ENCODE measurements around the gene LGALS3BP. TPM values are rescaled to one million over a fixed set of nuclear protein-coding genes. Genes with fewer than 3 reads are reported as not detected.
A peak's percentile ranks its signal among the peaks of the same experiment; 100 is the strongest.

The LGALS3BP gene
- total RNA-seq, 2 donors from 2014 or later = 23.3 to 71.4 TPM

- H3K4me1 ChIP-seq (ENCODE audit: control insufficient read depth, insufficient read depth, low read length) = no peaks in the 10 kb centered on the region
Observed at GRCh38 chr17:78944956-78945355, 34.8 kb downstream of the LGALS3BP start.

GRCh38 chr17:78944026-78944425 is 35.7 kb downstream of the LGALS3BP start:
- Histone ChIP-seq H3K27ac (ENCODE audit: low read depth, low read length) (no peak overlapping the region), H3K4me3 (ENCODE audit: low read length) (no peak overlapping the region), H3K9ac (ENCODE audit: extremely low read depth, low read length, poor library complexity, severe bottlenecking) (no peak overlapping the region), H3K27me3 (ENCODE audit: control insufficient read depth, insufficient read depth, low read length, poor library complexity, severe bottlenecking) (no peaks in the 10 kb centered on the region), H3K36me3 (ENCODE audit: control insufficient read depth, insufficient read depth, low read length) (no peaks in the 10 kb centered on the region), H3K4me1 (ENCODE audit: control insufficient read depth, insufficient read depth, low read length) (no peaks in the 10 kb centered on the region), H3K9me3 (ENCODE audit: control insufficient read depth, low read length) (no peaks in the 10 kb centered on the region)
- Mint-ChIP-seq H3K9me3 (no peaks in the 10 kb centered on the region), H3K4me1 (no peaks in the 10 kb centered on the region), H3K27ac (no peak overlapping the region), H3K4me3 (no peak overlapping the region), H3K36me3 (ENCODE audit: low read depth) (no peaks in the 10 kb centered on the region), H3K27me3 (ENCODE audit: insufficient read depth) (no peaks in the 10 kb centered on the region)
- no peak for TF ChIP-seq CTCF (conservative IDR thresholded peaks at IDR 0.05)
- 90% methylated on average over 2 to 7 of the region's 7 CpGs for WGBS, 2 experiments (ENCODE audit: insufficient coverage in 1 of 2, insufficient read length in 1 of 2)
- no peak for DNase-seq

More at GRCh38 chr17:78944956-78945355, 34.8 kb downstream of the LGALS3BP start:
- H3K27ac ChIP-seq (ENCODE audit: low read depth, low read length) = no peak overlapping the region
- Mint-ChIP-seq H3K4me1 (no peaks in the 10 kb centered on the region), H3K27ac (no peak overlapping the region), H3K27me3 (ENCODE audit: insufficient read depth) (no peaks in the 10 kb centered on the region), H3K4me3 (no peak overlapping the region), H3K36me3 (ENCODE audit: low read depth) (no peaks in the 10 kb centered on the region), H3K9me3 (peaks cover 6% of the 10 kb centered on the region)
- WGBS, 2 experiments (ENCODE audit: insufficient coverage in 1 of 2, insufficient read length in 1 of 2) = 92 to 93% methylated on average over 8 to 10 of the region's 10 CpGs
- no peaks in the 10 kb centered on the region for H3K27me3 ChIP-seq (ENCODE audit: control insufficient read depth, insufficient read depth, low read length, poor library complexity, severe bottlenecking)
- DNase-seq = no peak
- H3K36me3 ChIP-seq (ENCODE audit: control insufficient read depth, insufficient read depth, low read length) = no peaks in the 10 kb centered on the region
- peaks cover 4% of the 10 kb centered on the region for H3K9me3 ChIP-seq (ENCODE audit: control insufficient read depth, low read length)
- H3K4me3 ChIP-seq (ENCODE audit: low read length) = no peak overlapping the region
- H3K9ac ChIP-seq (ENCODE audit: extremely low read depth, low read length, poor library complexity, severe bottlenecking) = no peak overlapping the region
- no peak for TF ChIP-seq CTCF (conservative IDR thresholded peaks at IDR 0.05)

- Histone ChIP-seq H3K9me3 (ENCODE audit: control insufficient read depth, low read length) (no peaks in the 10 kb centered on the region), H3K27ac (ENCODE audit: low read depth, low read length) (no peak overlapping the region), H3K9ac (ENCODE audit: extremely low read depth, low read length, poor library complexity, severe bottlenecking) (no peak overlapping the region), H3K36me3 (ENCODE audit: control insufficient read depth, insufficient read depth, low read length) (no peaks in the 10 kb centered on the region), H3K27me3 (ENCODE audit: control insufficient read depth, insufficient read depth, low read length, poor library complexity, severe bottlenecking) (no peaks in the 10 kb centered on the region), H3K4me1 (ENCODE audit: control insufficient read depth, insufficient read depth, low read length) (no peaks in the 10 kb centered on the region), H3K4me3 (ENCODE audit: low read length) (no peak overlapping the region)
- no peaks in the 10 kb centered on the region for H3K4me1 Mint-ChIP-seq
- no peak overlapping the region for H3K27ac Mint-ChIP-seq
- DNase-seq = peak; percentile 93
- H3K27me3 Mint-ChIP-seq (ENCODE audit: insufficient read depth) = no peaks in the 10 kb centered on the region
- no peaks in the 10 kb centered on the region for H3K9me3 Mint-ChIP-seq
- WGBS, 2 experiments (ENCODE audit: insufficient coverage in 1 of 2, insufficient read length in 1 of 2) = 69 to 79% methylated on average over 5 to 6 of the region's 6 CpGs
- no peak for TF ChIP-seq CTCF (conservative IDR thresholded peaks at IDR 0.05)
- no peak overlapping the region for H3K4me3 Mint-ChIP-seq
- H3K36me3 Mint-ChIP-seq (ENCODE audit: low read depth) = no peaks in the 10 kb centered on the region
Observed at GRCh38 chr17:78940708-78941107, 39.0 kb downstream of the LGALS3BP start.
